GM19397 (cell line): ENCODE data around the gene AK4.
A peak's percentile ranks its signal among the peaks of the same experiment; 100 is the strongest.
"Not testable (repeated sequence)": the region's sequence is repeated elsewhere in the genome, so short reads cannot be mapped to it uniquely, and the experiment has no call there.

Experiments used
- ATAC-seq: cut with Tn5 transposase; IDR thresholded peaks from one replicate; pipeline ENCODE4 v1.9.1; 2021; ENCODE audit warnings: mild to moderate bottlenecking, moderate library complexity; ENCODE audit not compliant: unreplicated experiment

The AK4 gene

DNA sequence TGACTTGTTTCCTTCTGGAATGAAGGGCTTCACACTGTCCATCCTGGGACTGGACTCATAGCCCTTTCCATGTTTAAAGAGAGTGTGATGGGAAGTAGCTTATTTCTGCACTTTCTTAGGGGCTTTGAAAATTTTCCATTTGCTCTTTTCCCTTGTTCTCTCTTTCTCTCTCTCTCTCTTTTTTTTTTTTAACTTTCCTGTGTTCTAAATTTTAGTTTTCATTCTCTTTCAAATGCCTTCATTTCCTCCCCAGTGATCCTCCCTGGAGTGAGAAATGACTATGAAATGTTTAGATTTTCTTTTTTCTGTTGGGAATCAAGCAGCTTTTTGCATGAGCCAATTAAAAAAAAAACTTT lies 2.1 kb downstream of the AK4 start:
- no peak for ATAC-seq

DNA sequence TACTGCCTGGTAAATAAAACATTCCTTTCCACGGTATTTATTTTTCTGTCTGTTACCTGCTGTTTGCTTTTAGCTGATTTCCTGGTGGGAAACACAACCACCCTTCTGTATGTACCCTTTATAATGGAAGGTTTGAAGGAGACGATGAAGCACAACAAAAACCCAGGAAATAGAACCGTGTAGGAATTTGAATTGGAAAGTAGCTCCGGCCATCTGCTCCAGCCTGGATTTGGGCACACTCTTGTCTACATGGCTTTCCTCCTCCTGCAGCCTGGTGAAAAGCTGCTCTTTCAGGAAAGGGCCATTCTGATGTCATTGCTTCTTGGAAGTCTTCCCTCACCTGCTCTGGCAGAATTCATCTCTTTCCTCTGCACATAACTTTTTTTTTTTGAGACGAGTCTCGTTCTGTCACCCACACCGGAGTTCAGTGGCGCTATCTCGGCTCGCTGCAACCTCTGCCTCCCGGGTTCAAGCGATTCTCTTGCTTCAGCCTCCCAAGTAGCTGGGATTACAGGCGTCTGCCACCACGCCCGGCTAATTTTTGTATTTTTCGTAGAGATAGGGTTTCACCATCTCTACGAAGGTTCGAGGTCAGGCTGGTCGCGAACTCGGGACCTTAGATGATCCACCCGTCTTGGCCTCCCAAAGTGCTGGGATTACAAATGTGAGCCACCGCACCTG lies 2.7 kb downstream of the AK4 start:
- no peak for ATAC-seq

DNA sequence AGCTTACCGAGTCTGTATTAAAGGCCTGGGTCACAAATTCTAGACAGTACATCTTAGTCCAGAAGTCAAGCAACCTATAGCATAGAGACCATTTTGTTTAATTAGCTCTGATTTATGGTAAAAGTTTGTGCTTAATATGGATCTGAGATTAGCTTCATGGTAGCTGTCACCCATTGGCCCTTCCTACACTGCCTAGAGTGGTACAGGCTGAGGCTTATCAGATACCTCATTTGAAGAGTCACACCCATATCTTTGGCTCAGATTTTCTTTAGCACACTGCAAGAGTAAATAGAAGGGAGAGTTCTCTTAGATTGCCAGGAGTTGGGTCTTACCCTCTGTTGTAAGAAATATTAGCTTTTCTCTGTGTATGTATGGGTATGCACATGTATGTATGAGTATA lies 3.6 kb downstream of the AK4 start:
- ATAC-seq, result no peak

DNA sequence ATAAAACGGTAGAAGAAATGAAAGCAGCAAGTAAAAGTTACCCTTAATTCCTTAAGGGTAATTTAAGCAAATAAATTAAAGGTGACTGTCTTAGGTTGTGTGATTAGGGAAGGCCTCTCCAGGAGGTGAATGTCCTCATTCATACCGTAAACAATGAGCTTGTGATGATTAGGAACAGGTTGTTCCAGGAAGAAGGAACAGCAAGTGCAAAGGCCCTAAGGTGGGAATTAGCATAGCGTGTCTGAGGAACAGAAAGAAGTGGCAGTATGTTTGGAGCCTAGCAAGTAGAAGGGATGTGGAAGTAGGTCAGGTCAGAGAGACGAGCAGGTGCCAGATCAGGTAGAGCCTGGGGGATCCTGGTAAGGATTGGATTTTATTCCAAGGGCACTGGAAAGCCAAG lies 5.6 kb downstream of the AK4 start:
- ATAC-seq, result no peak

DNA sequence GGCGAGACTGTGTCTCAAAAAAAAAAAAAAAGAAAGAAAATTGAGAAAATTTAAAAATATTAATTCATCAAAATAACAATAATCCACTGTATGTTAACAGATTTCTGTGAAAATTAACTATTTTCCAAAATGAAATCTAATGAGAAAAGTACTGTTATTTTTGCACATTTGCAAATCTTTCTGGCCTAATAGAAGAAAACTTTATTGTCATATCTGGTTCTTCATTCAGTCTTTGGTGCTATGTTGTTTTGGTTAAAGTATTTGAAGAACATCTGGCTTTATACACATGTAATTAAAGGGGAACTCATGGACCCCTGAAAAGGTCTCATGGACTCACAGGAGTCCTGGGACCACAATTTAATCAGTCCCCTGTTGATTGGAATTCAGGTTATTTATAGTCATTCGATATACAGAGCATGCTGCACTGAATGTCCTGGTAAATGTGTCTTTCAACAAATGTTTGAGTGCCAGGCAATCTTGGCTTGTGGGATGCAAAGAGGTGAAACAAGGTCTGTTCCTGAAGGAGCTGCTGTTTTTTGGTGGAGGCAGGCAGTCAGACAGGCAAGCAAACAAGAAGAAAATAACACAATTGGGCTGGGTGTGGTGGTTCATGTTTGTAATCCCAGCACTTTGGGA lies 9.0 kb downstream of the AK4 start:
- ATAC-seq, result no peak

DNA sequence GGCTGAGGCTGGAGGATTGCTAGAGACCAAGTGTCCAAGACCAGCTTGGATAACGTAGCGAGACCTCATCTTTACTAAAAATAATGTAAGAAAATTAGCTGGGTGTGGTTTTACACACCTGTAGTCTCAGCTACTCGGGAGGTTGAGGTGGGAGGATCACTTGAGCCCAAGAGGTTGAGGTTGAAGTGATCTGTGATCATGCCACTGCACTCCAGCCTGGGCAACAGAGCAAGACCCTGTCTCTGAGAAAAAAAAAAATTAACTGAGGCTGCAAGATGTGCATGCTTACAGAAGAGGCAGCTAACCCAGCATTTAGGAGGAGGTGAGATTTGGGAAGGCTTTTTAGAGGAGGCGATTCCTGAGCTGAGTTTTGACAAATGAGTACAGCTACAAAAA lies 9.5 kb downstream of the AK4 start:
- ATAC-seq, result no peak

DNA sequence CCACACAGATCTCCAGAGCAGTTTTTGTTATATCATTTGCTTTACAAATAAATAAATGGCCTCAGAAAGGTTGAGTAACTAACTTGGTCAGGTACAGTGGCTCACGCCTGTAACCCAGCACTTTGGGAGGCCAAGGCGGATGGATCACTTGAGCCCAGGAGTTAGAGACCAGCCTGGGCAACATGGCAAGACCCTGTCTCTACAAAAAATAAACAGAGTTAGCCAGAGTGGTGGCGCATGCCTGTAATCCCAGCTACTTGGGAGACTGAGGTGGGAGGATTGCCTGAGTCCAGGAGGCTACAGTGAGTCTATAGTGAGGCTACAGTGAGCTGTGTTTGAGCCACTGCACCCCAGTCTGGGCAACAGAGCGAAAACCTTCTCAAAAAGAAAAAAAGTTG lies 11.3 kb downstream of the AK4 start:
- not testable (repeated sequence) for ATAC-seq

DNA sequence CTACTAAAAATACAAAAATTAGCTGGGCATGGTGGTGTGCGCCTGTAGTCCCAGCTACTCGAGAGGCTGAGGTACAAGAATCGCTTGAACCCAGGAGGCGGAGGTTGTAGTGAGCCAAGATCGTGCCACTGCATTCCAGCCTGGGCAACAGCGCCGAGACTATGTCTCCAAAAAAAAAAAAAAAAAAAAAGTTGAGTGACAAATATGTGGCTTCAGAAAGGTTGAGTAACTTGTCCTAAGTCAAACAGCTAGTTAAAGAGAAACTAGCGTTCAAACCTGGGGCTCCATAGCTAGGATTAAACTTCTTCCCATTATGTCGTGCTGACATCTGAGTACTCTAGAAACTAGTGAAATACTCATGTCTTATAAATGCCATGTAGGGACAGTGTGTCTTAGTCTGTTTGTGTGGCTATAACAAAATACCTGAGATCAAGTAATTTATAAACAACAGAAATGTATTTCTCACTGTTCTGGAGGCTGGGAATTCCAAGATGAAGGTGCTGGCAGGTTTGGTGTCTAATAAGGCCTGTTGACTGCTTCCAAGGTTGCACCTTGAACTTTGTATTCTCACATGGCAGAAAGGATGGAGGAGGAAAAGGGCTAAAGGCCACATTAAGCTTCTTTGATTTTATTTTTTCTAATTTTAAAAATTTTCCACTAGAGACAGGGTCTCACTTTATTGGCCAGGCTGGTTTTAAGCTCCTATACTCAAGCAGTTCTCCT lies 12.0 kb downstream of the AK4 start:
- ATAC-seq, result no peak

DNA sequence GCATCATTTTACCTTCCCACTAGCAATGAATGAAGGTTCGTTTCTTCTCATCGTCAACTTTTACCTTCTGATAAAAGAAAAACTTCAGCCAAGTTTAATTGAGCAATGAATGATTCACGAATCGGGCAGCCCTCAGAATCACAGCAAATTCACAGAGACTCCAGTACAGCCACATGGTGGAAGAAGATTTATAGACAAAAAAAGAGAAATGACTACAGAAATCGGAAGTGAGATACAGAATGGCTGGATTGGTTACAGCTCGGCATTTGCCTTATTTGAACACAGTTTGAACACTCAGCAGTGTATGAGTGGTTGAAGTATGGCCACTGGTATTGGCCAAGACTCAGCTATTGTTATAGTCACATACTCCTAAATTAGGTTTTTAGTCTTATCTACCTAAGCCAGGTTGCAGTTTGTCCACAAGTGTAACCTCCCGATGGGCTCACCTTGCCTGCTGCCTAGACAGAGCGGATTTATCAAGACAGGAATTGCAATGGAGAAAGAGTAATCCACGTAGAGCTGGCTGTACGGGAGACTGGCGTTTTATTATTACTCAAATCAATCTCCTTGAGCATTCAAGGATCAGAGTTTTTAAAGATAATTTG lies 15.3 kb downstream of the AK4 start:
- ATAC-seq, result no peak

DNA sequence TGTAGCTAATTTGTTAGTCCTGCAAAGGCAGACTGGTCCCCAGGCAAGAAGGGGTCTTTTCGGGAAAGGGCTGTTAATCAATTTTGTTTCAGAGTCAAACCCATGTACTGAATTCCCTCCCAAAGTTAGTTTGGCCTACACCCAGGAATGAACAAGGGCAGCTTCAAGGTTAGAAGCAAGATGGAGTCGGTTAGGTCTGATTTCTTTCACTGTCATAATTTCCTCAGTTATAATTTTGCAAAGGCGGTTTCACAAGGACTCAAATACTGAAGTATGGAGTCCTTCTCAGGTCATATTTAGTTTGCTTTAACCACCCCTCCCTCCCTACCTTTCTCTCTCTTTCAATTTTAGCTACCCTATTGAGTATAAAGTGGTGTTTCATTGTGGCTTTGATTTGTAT lies 16.1 kb downstream of the AK4 start:
- not testable (repeated sequence) for ATAC-seq

DNA sequence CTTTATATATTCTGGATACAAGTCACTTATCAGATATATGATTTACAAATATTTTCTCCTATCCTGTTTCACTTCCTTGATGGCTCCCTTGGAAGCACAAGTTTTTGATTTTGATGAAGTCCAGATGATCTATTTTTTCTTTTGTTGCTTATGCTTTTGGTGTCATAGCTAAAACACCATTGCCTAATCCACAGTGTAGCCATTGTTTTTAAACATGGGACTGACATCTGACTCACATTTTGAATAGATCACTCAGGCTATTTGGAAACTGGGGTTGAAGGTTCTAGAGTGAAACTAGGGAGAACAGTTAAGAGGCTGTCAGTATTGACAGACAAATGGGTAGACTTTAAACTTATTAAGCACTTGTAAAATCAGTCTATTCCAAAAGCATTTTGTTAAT lies 16.6 kb downstream of the AK4 start:
- ATAC-seq, result no peak

DNA sequence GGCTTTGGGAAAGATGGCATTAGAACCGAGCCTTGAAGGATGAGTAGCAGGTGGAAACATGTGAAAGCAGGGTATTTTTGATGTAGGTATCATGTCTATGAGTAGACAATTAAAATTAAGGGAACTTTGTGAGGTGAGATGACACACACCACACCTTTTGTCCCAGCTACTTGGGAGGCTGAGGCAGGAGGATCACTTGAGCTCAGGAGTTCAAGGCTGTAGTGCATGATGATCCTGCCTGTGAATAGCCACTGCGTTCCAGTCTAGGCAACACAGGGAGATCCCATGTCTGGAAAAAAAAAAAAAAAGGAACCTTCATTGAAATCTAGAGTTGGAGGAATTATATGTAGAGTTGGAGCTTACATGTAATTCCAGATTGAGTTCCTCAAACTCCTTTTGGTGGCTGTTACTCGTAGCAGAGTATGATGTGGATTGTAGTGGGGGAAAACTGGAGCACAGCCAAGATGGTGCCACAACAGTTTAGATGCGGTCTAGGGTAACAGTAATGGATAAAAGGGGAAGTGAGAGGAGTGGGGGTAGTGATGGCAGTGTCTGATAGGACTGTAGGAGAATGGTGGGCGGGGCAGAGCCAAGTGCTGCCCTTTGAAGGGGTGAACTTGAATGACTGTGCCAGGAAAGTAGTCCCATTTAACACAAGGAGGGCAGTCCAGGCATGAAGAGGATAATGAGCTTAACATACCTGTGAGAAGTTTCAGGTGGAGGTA lies 17.4 kb downstream of the AK4 start:
- peak; percentile 65 for ATAC-seq

DNA sequence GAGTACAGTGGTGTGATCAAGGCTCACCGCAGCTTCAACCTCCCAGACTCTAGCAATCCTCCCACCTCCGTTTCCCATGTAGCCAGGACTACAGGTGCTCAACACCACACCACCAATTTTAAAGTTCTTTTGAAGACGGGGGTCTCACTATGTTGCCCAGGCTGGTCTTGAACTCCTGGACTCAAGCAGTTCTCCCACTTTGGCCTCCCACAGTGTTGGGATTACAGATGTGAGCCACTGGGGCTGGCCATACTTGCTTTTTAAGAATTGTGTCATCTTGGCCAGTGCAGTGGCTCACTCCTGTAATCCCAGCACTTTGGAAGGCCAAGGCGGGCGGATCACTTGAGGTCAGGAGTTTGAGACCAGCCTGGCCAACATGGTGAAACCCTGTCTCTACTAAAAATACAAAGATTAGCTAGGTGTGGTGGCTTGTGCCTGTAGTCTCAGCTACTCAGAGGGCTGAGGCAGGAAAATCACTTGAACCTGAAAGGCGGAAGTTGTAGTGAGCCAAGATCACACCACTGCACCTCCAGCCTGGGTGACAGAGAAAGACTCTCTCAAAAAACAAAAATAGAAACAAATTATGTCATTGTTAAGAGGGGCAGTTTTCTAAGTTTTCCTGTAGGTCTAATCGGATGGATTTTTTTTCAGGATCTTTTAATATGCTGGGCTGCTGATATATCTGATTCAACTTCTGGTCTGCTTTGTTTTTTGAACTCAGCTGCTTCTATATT lies 18.7 kb downstream of the AK4 start:
- ATAC-seq, result no peak

DNA sequence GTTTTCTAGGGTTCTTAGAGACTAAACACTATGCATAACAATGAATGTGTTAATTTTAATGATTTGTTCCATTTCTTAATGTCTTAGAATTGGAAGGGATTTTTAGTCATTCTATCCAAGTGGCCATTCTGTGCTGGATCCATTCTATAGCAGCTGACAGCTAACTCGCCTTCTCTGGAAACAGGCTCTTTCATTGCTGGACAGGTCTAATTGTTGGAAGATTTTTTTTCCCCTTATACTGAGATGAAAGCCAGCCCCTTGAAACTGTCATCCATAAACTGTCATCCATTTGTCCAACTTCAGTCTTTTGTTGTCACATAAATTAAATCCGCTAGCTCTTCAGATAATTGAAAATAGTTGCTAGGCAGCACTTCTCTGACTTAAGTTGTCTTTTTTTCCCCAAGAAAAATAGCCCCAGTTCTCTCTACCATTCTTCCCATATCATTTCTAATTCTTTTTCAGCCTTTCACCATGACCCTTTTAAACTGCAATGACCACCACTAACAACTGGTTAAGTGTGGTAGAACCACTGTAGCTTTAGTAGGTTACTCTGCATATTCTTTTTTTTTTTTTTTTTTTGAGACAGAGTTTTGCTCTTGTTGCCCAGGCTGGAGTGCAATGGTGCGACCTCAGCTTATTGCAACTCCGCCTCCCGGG lies 19.7 kb downstream of the AK4 start:
- ATAC-seq, result no peak

DNA sequence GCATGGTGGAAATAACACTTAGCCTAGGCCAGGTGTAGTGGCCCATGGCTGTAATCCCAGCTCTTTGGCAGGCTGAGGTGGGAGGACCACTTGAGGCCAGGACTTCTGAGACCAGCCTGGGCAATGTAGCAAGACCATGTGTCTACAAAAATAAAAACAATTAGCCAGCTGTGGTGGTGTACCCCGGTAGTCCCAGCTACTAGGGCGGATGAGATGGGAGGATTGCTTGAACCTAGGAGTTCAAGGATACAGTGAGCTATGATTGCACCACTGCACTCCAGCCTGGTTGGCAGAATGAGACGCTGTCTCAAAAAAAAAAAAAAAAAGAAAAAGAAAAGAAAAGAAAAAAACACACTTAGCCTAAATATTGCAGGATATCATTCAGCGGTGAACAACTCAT lies 20.9 kb downstream of the AK4 start:
- ATAC-seq, result no peak

DNA sequence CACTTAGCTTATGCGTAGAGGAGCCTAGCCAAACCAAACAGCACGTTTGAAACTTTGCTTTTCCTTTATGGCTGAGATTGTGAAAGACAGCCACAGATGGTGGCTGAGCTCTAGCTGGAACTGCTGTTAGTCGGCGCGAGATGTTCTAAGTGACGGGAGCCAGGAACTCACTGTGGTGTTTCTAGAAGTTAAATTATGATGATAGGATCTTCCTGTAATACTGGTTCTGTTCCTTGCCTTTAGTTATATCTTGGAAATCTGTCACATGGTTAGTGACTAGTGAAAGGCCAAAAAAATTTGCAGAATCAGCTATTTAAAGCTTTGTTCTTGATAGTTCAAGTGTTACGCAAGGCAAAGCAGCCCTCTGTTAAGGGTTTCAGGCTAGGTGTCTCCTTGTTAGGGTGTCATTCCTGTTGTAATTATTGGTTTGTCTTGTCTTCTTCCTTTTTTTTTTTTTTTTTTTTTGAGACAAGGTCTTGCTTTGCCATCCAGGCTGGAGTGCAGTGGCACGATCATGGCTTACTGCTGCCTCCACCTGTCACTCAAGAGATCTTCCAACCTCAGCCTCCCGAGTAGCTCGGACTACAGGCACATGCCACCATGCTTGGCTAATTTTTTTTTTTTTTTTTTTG lies 22.6 kb downstream of the AK4 start:
- no peak for ATAC-seq

DNA sequence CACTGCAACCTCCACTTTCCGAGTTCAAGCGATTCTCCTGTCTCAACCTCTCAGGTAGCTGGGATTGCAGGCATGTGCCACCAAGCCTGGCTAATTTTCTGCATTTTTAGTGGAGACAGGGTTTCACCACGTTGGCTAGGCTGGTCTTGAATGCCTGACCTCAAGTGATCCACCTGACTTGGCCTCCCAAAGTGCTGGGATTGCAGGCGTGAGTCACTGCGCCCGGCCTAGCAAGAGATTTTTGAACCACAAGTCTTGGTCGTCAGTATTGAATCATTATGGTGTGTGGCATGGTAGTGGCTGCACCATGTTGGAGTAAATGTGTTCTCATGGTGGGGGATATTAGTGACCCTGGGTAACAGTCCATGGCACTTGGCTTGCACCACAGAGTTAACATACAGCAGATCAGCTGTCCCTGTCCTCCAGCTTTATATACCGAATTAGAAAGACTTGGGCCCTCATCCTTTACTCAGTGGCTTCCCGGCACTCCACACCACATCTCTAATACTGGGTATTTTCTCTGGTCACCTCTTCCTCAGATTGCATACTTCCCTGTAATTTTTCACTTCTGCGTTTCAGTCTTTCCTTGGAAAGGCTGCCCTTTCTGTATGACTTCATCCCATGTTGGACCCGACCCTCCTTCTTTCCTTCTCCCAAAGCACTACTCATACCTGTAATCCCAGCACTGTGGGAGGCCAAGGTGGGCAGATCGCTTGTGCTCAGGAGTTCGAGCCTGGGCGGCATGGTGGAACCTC lies 25.1 kb downstream of the AK4 start:
- ATAC-seq, result no peak

DNA sequence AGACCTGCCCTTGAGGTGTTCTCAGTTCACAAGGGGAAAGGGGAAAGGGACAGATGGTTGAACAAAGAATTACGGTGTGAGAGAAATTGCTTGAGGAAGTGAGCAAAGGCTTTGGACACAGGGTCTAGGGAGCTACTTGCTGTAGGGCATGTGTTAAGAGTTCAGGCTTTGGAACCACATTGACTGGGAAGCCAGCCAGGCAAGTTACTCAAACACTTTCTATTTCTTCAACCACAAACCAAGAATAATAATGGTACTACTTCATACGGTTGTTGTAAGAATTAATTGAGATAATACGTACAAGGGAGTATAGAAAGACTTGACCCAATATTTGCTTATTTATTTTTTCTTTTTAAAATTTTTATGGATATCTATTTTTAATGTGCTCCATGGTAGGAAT lies 26.6 kb downstream of the AK4 start:
- ATAC-seq, result peak; percentile 81
